ENCODE data around the gene TSHZ3.

TSHZ3 gene

DNA sequence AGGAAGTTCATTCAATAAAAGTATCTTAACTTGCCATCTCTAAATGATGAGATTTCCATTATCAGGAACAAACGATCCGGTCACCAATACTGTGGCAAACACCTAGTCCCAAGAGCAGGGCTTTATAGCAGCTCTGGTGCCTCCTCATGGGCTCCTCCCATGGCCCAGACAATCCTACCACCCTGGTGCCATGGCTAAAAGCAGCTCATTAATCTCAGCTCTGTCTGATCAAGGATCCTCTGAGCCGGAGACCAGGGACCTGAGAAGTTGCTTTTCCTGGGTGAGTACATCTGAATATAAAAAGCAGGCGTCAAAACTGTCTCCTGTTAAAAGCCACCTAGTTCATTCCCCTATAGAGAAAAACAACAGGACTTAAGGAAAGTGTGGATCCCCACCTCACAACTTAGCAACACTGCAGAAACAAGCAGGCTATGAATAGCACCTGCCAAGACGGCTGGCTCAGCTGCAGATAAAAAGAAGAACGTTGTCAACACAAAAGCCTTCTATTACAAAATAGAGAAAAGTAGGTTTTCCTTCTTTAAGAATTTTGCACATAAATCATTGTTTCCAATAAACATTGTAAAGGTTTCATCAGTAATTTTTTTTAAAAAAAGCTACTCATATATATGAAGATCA, 30.3 kb downstream of the TSHZ3 start:
- H3K9me2 ChIP-seq (replicated peaks; ENCODE audit: low read depth, low read length), result no peaks in the 10 kb centered on the region
- H3K4me1 ChIP-seq (ENCODE audit: insufficient read depth, low read length, poor library complexity, severe bottlenecking), result no peaks in the 10 kb centered on the region
- H3K4me3 ChIP-seq (ENCODE audit: low read length, poor library complexity, severe bottlenecking), result no peak overlapping the region
- no peaks in the 10 kb centered on the region for H3K27me3 ChIP-seq (ENCODE audit: insufficient read depth, low read length, poor library complexity, severe bottlenecking)
- TF ChIP-seq, protein P1, sequence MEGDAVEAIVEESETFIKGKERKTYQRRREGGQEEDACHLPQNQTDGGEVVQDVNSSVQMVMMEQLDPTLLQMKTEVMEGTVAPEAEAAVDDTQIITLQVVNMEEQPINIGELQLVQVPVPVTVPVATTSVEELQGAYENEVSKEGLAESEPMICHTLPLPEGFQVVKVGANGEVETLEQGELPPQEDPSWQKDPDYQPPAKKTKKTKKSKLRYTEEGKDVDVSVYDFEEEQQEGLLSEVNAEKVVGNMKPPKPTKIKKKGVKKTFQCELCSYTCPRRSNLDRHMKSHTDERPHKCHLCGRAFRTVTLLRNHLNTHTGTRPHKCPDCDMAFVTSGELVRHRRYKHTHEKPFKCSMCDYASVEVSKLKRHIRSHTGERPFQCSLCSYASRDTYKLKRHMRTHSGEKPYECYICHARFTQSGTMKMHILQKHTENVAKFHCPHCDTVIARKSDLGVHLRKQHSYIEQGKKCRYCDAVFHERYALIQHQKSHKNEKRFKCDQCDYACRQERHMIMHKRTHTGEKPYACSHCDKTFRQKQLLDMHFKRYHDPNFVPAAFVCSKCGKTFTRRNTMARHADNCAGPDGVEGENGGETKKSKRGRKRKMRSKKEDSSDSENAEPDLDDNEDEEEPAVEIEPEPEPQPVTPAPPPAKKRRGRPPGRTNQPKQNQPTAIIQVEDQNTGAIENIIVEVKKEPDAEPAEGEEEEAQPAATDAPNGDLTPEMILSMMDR (conservative IDR thresholded peaks at IDR 0.05; ENCODE audit: low read length), result no peak
- TF ChIP-seq EZH2phosphoT487 (IDR thresholded peaks at IDR 0.05; ENCODE audit: borderline replicate concordance), result no peak
- H4K20me1 ChIP-seq (ENCODE audit: insufficient read depth, low read length, poor library complexity, severe bottlenecking), result no peaks in the 10 kb centered on the region
- no peaks in the 10 kb centered on the region for H3F3A ChIP-seq (ENCODE audit: low read depth)
- H3K4me2 ChIP-seq (ENCODE audit: low read depth, low read length, poor library complexity, severe bottlenecking), result no peak overlapping the region
- H3K36me3 ChIP-seq (ENCODE audit: insufficient read depth, low read length), result no peaks in the 10 kb centered on the region
- H3K9me3 ChIP-seq (ENCODE audit: insufficient read depth, low read depth, low read length), result no peaks in the 10 kb centered on the region
- H3K79me2 ChIP-seq (ENCODE audit: insufficient read depth, low read length), result no peaks in the 10 kb centered on the region
- H3K9ac ChIP-seq (ENCODE audit: low read depth, low read length, poor library complexity, severe bottlenecking), result no peak overlapping the region
- no peak overlapping the region for H2AFZ ChIP-seq (ENCODE audit: low read length)

DNA sequence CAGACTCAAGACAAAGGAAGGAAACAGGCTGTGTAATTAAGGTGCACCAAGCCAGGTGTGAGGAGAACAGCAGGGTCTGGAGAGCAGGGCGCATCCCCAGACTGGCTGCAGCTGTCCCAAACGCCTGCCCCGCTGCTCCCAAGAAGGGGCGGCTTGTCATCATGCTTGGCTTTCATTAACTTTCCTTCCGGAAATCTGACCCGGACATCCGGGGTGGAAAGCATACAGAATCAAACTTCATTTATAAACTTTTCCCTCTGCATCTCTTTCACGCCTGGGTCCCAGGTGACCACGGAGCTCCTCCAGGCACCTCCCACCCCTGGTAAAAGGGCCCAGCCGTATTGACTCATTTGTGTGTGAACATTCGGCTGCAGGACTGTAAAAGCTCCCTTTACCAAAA, 31.7 kb downstream of the TSHZ3 start:
- Histone ChIP-seq H3K9ac (ENCODE audit: low read depth, low read length, poor library complexity, severe bottlenecking) (no peak overlapping the region), H3K27me3 (ENCODE audit: insufficient read depth, low read length, poor library complexity, severe bottlenecking) (no peaks in the 10 kb centered on the region), H3K4me2 (ENCODE audit: low read depth, low read length, poor library complexity, severe bottlenecking) (no peak overlapping the region), H4K20me1 (ENCODE audit: insufficient read depth, low read length, poor library complexity, severe bottlenecking) (no peaks in the 10 kb centered on the region), H3K9me3 (ENCODE audit: insufficient read depth, low read depth, low read length) (no peaks in the 10 kb centered on the region), H3K4me3 (ENCODE audit: low read length, poor library complexity, severe bottlenecking) (no peak overlapping the region), H3K9me2 (replicated peaks; ENCODE audit: low read depth, low read length) (no peaks in the 10 kb centered on the region), H3K79me2 (ENCODE audit: insufficient read depth, low read length) (no peaks in the 10 kb centered on the region), H3K4me1 (ENCODE audit: insufficient read depth, low read length, poor library complexity, severe bottlenecking) (no peaks in the 10 kb centered on the region), H2AFZ (ENCODE audit: low read length) (no peak overlapping the region), H3F3A (ENCODE audit: low read depth) (no peaks in the 10 kb centered on the region), H3K36me3 (ENCODE audit: insufficient read depth, low read length) (no peaks in the 10 kb centered on the region)
- TF ChIP-seq EZH2phosphoT487 (IDR thresholded peaks at IDR 0.05; ENCODE audit: borderline replicate concordance), result no peak
- TF ChIP-seq, protein P1 (conservative IDR thresholded peaks at IDR 0.05; ENCODE audit: low read length), result no peak

DNA sequence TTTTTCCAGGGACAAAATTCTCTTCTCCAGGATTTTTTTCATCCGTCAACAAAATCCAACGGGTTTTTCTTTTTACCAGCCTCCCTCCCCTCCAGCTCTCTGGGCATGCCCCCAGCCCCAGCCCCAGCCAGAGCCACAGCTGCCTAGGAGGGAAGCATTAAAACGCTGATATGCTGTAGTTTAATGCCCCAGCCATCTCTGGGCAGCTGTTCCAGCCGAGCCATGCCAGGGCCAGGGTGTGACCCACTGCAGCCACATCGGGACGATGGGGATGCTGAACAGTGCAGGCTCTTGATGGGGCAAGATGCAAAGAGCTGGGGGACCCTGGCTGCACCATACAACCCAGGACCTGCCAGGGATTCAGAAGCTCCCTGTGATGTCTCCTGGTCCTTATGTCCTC, 32.1 kb downstream of the TSHZ3 start:
- Histone ChIP-seq H3K27me3 (ENCODE audit: insufficient read depth, low read length, poor library complexity, severe bottlenecking) (no peaks in the 10 kb centered on the region), H2AFZ (ENCODE audit: low read length) (no peak overlapping the region), H4K20me1 (ENCODE audit: insufficient read depth, low read length, poor library complexity, severe bottlenecking) (no peaks in the 10 kb centered on the region), H3F3A (ENCODE audit: low read depth) (no peaks in the 10 kb centered on the region), H3K4me2 (ENCODE audit: low read depth, low read length, poor library complexity, severe bottlenecking) (no peak overlapping the region), H3K9me3 (ENCODE audit: insufficient read depth, low read depth, low read length) (no peaks in the 10 kb centered on the region), H3K9ac (ENCODE audit: low read depth, low read length, poor library complexity, severe bottlenecking) (no peak overlapping the region), H3K4me1 (ENCODE audit: insufficient read depth, low read length, poor library complexity, severe bottlenecking) (no peaks in the 10 kb centered on the region), H3K79me2 (ENCODE audit: insufficient read depth, low read length) (no peaks in the 10 kb centered on the region), H3K9me2 (replicated peaks; ENCODE audit: low read depth, low read length) (no peaks in the 10 kb centered on the region), H3K36me3 (ENCODE audit: insufficient read depth, low read length) (no peaks in the 10 kb centered on the region), H3K4me3 (ENCODE audit: low read length, poor library complexity, severe bottlenecking) (no peak overlapping the region)
- TF ChIP-seq EZH2phosphoT487 (IDR thresholded peaks at IDR 0.05; ENCODE audit: borderline replicate concordance), result no peak
- TF ChIP-seq, protein P1 (conservative IDR thresholded peaks at IDR 0.05; ENCODE audit: low read length), result no peak

Measured in Loucy (cell line).